Stomach smooth muscle (tissue), 2 donors: Measurements from ENCODE around the gene KLF2.

Experiments used
- H3K27ac ChIP-seq: one replicate; pipeline ENCODE4 v1.7.0; 2013; ENCODE audit warnings: mild to moderate bottlenecking, low read length, inconsistent platforms
- H3K27me3 ChIP-seq, 2 donors: one replicate each; pipeline ENCODE4 v1.7.0; 2013; ENCODE audit warnings: low read length in 2 of 2; ENCODE audit not compliant: insufficient read depth in 2 of 2, control insufficient read depth in 1 of 2
- H3K36me3 ChIP-seq, 2 donors: one replicate each; pipeline ENCODE4 v1.7.0; 2013; ENCODE audit warnings: low read length in 2 of 2; ENCODE audit not compliant: control insufficient read depth in 2 of 2, insufficient read depth in 2 of 2
- H3K4me1 ChIP-seq: one replicate; pipeline ENCODE4 v1.7.0; 2013; ENCODE audit warnings: low read length; ENCODE audit not compliant: control insufficient read depth, insufficient read depth
- H3K4me3 ChIP-seq, 2 donors: one replicate each; pipeline ENCODE4 v1.7.0; 2013; ENCODE audit warnings: low read length in 2 of 2
- H3K9ac ChIP-seq, 2 donors: one replicate each; pipeline ENCODE4 v1.7.0; 2013; ENCODE audit warnings: low read length in 2 of 2, mild to moderate bottlenecking in 1 of 2
- H3K9me3 ChIP-seq, 2 donors: one replicate each; pipeline ENCODE4 v1.7.0; 2013; ENCODE audit warnings: low read length in 2 of 2; ENCODE audit not compliant: control insufficient read depth in 2 of 2
- donor health status: healthy.
- donor health status: Pancreatic carcinoma.

The KLF2 gene

GRCh38 chr19:16370641-16371391, 46.2 kb downstream of the KLF2 start:
- H3K27ac ChIP-seq: no peak overlapping the region

GRCh38 chr19:16371540-16371986, 46.9 kb downstream of the KLF2 start:
- Histone ChIP-seq H3K27me3 (no peaks in the 10 kb centered on the region), H3K36me3 (peaks cover 12 to 33% of the 10 kb centered on the region in 2 donors), H3K9ac (no peak overlapping the region), H3K9me3 (no peaks in the 10 kb centered on the region), H3K27ac (no peak overlapping the region), H3K4me1 (peaks cover 24% of the 10 kb centered on the region), H3K4me3 (no peak overlapping the region)

More at GRCh38 chr19:16370641-16371391, 46.2 kb downstream of the KLF2 start:
- H3K27me3 ChIP-seq: no peaks in the 10 kb centered on the region
- peaks cover 12 to 29% of the 10 kb centered on the region in 2 donors for H3K36me3 ChIP-seq
- H3K9ac ChIP-seq: no peak overlapping the region
- no peaks in the 10 kb centered on the region for H3K9me3 ChIP-seq
- H3K4me3 ChIP-seq: no peak overlapping the region
- H3K4me1 ChIP-seq: peaks cover 24% of the 10 kb centered on the region

GRCh38 chr19:16372065-16372915, 47.7 kb downstream of the KLF2 start:
- H3K36me3 ChIP-seq: peaks cover 12 to 35% of the 10 kb centered on the region in 2 donors
- no peak overlapping the region for H3K4me3 ChIP-seq
- H3K9me3 ChIP-seq: no peaks in the 10 kb centered on the region
- no peaks in the 10 kb centered on the region for H3K27me3 ChIP-seq
- peaks cover 24% of the 10 kb centered on the region for H3K4me1 ChIP-seq
- no peak overlapping the region for H3K27ac ChIP-seq
- H3K9ac ChIP-seq: no peak overlapping the region

GRCh38 chr19:16373079-16373478, 48.5 kb downstream of the KLF2 start:
- peaks cover 15 to 40% of the 10 kb centered on the region in 2 donors for H3K36me3 ChIP-seq
- H3K4me3 ChIP-seq: no peak overlapping the region
- no peaks in the 10 kb centered on the region for H3K27me3 ChIP-seq
- peaks cover 24% of the 10 kb centered on the region for H3K4me1 ChIP-seq
- H3K9me3 ChIP-seq: no peaks in the 10 kb centered on the region
- H3K27ac ChIP-seq: no peak overlapping the region
- no peak overlapping the region for H3K9ac ChIP-seq

- Histone ChIP-seq H3K4me3 (no peak overlapping the region), H3K9ac (no peak overlapping the region), H3K4me1 (peaks cover 24% of the 10 kb centered on the region), H3K36me3 (peaks cover 15 to 40% of the 10 kb centered on the region in 2 donors), H3K27ac (no peak overlapping the region), H3K27me3 (no peaks in the 10 kb centered on the region), H3K9me3 (no peaks in the 10 kb centered on the region)
Measured at GRCh38 chr19:16373532-16373931, 48.9 kb downstream of the KLF2 start.

GRCh38 chr19:16373989-16374388, 49.4 kb downstream of the KLF2 start:
- no peak overlapping the region for H3K4me3 ChIP-seq
- H3K9ac ChIP-seq: no peak overlapping the region
- H3K4me1 ChIP-seq: peaks cover 22% of the 10 kb centered on the region
- no peaks in the 10 kb centered on the region for H3K27me3 ChIP-seq
- peaks cover 15 to 40% of the 10 kb centered on the region in 2 donors for H3K36me3 ChIP-seq
- no peak overlapping the region for H3K27ac ChIP-seq
- H3K9me3 ChIP-seq: no peaks in the 10 kb centered on the region

GRCh38 chr19:16374436-16374835, 49.8 kb downstream of the KLF2 start:
- Histone ChIP-seq H3K36me3 (peaks cover 15 to 40% of the 10 kb centered on the region in 2 donors), H3K27ac (no peak overlapping the region), H3K27me3 (no peaks in the 10 kb centered on the region), H3K9me3 (no peaks in the 10 kb centered on the region), H3K4me3 (no peak overlapping the region), H3K9ac (no peak overlapping the region), H3K4me1 (peaks cover 22% of the 10 kb centered on the region)

- Histone ChIP-seq H3K4me1 (peaks cover 22% of the 10 kb centered on the region), H3K4me3 (no peak overlapping the region), H3K27me3 (no peaks in the 10 kb centered on the region), H3K27ac (no peak overlapping the region), H3K9ac (no peak overlapping the region), H3K9me3 (no peaks in the 10 kb centered on the region), H3K36me3 (peaks cover 15 to 41% of the 10 kb centered on the region in 2 donors)
Measured at GRCh38 chr19:16375157-16375935, 50.7 kb downstream of the KLF2 start.

- Histone ChIP-seq H3K9ac (no peak overlapping the region), H3K4me1 (peaks cover 25% of the 10 kb centered on the region), H3K27me3 (no peaks in the 10 kb centered on the region), H3K27ac (no peak overlapping the region), H3K9me3 (no peaks in the 10 kb centered on the region), H3K4me3 (no peak overlapping the region), H3K36me3 (peaks cover 15 to 38% of the 10 kb centered on the region in 2 donors)
Measured at GRCh38 chr19:16375936-16376185, 51.2 kb downstream of the KLF2 start.

GRCh38 chr19:16376241-16376640, 51.6 kb downstream of the KLF2 start:
- H3K36me3 ChIP-seq: peaks cover 15 to 36% of the 10 kb centered on the region in 2 donors
- H3K4me1 ChIP-seq: peaks cover 29% of the 10 kb centered on the region
- no peak overlapping the region for H3K27ac ChIP-seq
- H3K27me3 ChIP-seq: no peaks in the 10 kb centered on the region
- no peak overlapping the region for H3K4me3 ChIP-seq
- H3K9me3 ChIP-seq: no peaks in the 10 kb centered on the region
- no peak overlapping the region for H3K9ac ChIP-seq
